HG02610 (cell line): ENCODE results near the gene METRN.
"Not testable (repeated sequence)": the region's sequence is repeated elsewhere in the genome, so short reads cannot be mapped to it uniquely, and the experiment has no call there.

Experiments
- ATAC-seq: cut with Tn5 transposase; IDR thresholded peaks from one replicate; pipeline ENCODE4 v1.9.1; 2021; ENCODE audit warnings: mild to moderate bottlenecking, moderate library complexity; ENCODE audit not compliant: unreplicated experiment

METRN gene

DNA sequence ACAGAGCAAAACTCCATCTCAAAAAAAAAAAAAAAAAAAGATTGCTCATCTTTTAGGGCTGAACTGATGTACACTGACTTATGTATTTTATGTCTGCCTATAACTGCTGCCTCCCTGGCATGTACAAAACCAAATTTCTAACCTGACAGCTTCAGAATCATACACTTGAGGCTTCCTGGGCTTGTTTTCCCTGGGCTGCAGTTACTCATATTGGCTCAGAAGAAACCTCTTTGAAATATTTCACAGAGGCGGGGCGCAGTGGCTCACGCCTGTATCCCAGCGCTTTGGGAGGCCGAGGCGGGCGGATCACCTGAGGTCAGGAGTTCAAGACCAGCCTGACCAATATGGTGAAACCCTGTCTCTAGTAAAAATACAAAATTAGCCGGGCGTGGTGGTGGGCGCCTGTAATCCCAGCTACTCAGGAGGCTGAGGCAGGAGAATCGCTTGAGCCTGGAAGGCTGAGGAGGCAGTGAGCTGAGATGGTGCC lies 39.2 kb downstream of the METRN start:
- not testable (repeated sequence) for ATAC-seq

DNA sequence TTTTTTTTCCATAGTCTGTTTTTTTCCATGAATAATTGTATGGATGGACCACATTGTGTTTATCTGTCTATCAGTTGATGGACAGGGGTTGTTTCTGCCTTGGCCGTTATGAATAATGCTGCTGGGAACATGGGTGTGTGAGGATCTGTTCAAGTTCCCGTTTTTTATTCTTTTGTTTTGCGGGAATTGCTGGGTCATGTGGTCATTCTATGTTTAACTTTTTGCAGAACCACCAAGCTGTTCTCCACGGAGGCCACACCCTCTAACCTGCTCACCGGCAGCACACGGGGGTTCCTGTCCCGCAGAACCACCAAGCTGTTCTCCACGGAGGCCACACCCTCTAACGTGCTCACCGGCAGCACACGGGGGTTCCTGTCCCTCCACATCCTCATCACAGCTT lies 39.7 kb downstream of the METRN start:
- ATAC-seq, result no peak

DNA sequence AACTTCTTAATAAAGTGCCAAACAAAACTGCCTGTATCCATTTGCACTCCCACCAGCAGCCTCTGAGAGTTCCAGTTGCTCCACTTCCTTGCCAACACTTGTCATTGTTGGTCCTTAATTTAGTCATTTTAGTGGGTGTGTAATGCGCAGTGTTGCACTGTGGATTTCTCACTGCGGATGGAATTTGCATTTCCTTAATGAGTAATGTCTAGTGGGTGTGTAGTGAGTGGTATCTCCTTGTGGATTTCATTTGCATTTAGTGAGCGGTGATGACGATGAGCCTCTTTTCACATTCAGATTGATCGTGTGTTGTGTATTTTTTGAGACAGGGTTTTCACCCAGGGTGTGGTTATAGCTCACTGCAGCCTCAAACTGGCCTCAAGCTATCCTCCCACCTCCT lies 41.5 kb downstream of the METRN start:
- no peak for ATAC-seq

DNA sequence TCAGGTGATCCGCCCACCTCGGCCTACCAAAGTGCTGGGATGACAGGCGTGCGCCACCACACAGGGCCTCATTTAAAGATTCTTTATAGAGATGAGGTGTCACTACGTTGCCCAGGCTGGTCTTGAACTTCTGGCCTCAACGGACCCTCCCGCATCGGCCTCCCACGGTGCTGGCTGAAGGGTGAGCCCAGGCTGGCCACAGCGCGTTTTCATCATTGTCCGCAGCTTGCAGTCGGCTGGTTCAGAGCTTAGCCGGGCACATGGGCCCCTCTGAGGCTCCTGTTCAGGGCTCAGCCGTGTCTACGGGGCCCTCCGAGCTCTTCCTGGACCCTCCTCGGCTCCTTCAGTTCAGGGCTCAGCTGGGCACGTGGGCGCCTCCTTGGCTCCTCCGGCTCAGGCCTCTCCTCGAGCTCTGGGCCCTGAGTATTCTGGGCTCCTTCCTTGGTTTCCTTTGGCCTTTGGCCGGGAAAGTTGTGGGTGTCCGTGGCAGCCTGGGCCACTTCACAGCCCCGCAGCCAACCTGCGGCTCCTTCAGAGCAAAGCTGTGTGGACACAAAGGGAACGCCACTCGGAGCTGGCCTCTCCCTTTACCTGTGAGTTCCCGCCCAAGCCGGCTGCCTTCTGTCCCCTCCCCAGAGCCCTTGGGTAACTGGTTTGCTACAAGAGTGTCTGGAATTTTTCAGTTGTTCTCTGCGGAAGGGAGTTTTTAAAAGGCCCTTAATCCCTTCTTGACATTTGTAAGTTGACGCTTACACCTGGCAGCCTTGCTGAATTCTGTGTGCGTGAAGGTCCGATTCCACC lies 44.4 kb downstream of the METRN start:
- ATAC-seq, result no peak

DNA sequence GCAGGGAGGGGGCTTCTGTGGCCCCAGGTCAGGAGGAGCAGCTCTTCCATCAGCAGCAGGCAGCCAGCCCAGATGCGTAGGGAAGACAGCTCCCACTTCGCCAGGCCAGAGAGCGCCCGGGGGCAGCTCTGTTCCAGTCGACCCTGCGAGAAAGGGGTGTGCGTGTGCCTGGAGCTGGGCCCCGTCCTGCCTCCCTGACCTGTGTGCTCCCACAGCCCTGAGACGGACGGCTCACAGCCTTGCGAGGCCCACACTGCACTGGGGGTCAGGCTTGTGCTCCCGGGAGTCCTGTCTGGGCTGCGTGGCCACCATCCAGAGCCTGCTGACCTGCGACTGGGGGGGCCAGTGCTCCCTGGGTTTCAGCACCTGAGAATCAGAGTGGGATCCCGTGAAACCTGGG lies 45.1 kb downstream of the METRN start:
- no peak for ATAC-seq

DNA sequence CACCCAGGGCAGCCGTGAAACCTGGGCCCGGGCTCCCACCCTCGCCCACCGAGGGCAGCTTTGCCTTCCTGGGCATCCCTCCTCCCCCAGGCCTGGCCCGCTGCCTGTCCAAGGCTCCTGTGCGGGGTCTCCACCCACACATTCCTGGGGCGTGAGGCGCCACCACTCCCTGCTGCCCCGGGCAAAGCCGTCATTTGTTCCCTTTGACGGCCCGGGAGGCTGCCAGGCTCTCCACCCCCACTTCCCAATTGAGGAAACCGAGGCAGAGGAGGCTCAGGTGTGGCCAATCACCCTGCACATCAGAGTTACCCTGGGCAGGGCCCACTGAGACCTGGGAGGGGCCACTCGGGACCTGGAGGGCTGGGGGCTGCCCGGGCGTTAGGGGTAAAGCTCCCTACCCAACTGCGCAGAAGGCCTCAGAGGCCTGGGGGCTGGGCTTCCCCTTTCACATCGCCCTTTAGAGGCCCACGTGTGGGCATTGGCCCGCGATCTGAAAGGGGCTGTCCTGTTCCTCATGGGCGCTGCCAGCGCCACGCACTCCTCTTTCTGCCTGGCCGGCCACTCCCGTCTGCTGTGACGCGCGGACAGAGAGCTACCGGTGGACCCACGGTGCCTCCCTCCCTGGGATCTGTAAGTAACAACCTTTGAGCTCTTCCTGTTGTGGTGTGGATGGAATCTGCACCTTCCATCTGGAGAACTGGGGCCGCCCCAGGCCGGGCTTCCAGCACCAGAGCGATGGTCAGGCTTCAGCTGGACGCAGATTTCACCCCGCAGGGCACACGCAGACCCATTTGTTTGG lies 45.8 kb downstream of the METRN start, which contains the start of gene MSLN:
Gene MSLN (plus strand): TSS at position 190 of the 799 bp plus-strand sequence. CDS start 1,947 bp downstream, outside the sequence.
- ATAC-seq, result no peak

DNA sequence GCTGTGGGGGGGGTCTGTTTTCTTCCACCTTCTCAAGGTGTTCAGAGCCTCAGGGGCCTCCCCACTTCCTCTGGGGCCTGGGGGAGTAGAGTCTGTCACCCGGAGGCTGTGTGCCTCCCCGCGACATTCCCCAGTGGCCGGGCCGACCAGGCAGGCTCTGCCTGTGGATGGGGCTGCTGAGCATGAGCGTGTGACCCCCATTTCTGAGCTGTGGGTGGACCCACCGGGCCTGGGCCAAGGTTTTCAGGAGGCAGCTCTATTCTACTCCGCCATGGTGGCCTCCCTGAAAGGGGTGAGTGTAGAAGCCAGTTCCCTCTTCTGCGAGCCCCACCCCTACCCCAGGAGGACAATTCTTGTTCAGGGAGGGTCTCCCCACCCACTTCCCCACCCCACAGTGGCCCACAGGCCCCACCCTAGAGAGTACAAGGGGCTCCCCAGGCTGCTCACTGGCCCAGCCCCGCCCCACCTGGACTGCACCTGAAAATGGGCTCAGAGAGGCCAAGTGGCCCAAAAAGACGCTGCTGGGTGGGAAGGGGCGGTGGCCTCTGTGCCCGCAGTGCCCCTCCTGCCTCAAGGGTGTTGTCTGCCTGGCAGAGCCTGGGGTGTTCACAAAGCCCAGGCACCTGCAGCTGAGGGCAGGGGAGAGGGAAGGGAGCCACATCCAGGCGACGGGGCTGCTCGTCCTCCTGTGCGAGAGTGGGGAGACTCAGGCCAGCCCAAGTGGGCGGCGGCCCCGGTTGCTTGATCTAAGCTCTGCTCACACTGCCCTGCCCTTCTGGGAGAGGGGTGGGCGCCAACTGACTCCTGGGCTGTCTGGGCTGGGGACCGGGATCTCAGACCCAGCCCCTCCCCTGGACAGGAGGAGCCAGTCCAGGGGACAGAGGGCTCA lies 47.0 kb downstream of the METRN start:
- no peak for ATAC-seq

DNA sequence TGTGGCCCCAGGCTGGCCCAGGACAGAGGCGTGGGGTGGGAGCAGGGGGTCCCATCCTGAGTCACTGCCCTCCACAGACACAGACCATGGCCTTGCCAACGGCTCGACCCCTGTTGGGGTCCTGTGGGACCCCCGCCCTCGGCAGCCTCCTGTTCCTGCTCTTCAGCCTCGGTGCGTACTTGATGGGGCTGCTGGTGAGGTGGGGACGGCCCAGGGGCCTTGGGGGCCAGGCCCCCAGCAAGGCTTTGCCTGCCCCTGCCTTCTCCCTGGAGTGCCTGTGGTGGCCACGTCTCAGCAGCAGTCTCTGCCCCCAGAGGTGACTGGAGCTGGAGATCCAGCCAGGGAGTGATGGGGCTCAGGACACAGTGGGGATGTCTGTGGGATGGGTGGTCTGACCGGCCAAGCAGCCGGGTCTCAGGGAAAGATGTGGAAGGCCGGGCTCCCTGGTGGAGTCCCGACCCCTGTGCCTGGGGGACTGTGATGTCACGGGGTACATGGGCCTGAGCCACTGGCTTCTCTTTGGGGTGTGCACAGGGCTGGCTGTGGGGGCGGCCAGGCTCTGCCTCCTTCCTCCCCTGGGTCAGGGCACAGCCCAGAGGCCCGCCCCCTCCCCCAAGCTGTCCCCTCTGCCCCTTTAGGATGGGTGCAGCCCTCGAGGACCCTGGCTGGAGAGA lies 47.8 kb downstream of the METRN start:
- ATAC-seq, result no peak

DNA sequence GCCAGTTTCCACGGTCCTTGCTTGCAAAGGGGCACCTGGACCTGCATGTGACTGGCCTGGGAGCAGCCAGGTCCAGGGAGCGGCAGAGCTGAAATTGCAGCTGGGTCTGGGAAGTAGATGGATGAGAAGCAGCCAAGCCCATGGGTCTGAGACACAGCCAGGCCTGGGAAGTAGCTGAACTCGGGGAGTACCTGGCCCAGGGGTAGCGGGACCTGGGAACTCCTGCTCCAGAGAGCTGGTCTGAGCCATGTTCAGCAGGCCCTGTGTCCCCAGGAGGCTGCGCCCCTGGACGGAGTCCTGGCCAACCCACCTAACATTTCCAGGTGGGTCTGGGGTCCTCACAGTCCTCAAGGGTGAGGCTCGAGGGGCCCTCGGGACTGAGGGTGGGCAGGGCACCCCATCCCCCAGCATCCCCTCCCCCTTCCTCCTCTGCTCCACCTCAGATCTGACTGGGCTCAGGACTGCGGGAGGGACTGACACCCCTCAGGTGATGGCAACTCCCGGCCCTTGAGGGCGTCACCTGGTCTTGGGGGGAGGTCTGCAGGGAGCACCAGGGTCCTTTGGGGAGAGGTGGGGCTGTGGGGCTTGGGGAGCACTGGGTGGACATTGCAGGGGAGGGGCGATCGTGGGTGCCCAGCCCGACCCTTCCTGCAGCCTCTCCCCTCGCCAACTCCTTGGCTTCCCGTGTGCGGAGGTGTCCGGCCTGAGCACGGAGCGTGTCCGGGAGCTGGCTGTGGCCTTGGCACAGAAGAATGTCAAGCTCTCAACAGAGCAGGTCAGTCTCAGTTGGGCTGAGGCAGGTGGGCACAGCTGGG lies 48.7 kb downstream of the METRN start:
- ATAC-seq, result no peak

DNA sequence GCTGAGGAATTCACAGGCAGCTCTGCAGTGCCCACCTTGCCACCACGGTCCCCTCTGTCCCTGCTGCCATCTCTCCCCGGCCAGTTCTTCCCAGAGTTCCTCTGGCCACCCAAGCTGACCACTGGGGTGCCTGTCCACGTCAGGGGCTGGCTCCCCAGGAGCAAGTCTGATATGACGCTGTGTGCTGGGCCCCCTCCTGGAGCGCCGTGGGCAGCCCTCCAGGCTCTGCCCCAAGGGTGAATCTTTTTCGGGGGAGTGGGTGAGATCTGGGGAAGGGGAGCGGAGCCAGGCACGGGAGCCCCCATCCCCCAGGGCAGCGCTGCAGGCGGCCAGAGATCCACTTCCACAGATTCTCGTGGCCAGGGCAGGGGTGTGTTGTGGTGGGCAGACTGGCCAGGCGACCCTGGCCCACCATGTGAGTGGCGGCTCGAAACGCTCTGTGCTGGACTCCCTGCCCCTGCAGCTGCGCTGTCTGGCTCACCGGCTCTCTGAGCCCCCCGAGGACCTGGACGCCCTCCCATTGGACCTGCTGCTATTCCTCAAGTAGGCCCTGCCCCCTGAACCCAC lies 49.3 kb downstream of the METRN start:
- no peak for ATAC-seq

DNA sequence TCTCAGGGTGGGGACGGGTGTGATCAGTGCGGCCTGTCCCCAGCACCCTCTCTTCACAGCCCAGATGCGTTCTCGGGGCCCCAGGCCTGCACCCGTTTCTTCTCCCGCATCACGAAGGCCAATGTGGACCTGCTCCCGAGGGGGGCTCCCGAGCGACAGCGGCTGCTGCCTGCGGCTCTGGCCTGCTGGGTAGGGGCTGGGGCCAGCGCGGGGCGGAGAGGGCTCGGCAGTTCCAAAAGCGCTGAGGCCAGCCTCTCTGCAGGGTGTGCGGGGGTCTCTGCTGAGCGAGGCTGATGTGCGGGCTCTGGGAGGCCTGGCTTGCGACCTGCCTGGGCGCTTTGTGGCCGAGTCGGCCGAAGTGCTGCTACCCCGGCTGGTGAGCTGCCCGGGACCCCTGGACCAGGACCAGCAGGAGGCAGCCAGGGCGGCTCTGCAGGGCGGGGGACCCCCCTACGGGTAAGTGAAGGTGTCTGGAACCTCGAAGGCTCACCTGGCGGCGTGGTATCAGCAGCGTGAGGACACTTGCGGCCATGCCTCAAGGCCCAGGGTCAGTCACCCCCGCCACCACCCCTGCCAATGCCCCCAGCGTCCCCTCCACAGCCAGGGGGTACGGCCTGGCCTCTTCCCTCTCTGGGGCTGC lies 50.0 kb downstream of the METRN start:
- ATAC-seq, result no peak

DNA sequence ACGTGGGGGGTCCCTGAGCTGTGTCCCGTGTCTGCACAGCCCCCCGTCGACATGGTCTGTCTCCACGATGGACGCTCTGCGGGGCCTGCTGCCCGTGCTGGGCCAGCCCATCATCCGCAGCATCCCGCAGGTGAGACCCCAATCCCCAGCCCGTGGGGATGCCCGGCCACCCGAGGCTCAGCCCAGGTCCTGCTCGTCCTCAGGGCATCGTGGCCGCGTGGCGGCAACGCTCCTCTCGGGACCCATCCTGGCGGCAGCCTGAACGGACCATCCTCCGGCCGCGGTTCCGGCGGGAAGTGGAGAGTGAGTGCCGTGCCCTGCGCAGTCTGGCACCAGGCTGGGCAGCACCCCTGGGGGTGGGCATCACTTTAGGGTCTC lies 50.6 kb downstream of the METRN start:
- no peak for ATAC-seq

DNA sequence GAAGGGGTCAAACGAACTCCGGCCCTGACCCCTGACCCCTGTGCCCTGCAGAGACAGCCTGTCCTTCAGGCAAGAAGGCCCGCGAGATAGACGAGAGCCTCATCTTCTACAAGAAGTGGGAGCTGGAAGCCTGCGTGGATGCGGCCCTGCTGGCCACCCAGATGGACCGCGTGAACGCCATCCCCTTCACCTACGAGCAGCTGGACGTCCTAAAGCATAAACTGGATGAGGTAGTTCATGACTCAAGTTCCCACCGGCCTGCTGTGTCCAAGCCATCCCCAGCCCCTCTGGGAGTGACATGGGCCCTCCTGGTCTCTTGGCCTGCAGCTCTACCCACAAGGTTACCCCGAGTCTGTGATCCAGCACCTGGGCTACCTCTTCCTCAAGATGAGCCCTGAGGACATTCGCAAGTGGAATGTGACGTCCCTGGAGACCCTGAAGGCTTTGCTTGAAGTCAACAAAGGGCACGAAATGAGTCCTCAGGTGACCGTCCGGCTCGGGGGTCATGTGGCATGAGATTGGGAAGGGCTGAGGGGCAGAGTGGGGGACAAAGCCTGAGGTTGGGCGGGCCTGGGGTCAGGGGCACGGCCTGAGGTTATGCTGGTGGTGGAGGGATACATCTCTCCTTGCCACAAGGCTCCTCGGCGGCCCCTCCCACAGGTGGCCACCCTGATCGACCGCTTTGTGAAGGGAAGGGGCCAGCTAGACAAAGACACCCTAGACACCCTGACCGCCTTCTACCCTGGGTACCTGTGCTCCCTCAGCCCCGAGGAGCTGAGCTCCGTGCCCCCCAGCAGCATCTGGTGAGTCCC lies 51.3 kb downstream of the METRN start:
- ATAC-seq, result no peak

DNA sequence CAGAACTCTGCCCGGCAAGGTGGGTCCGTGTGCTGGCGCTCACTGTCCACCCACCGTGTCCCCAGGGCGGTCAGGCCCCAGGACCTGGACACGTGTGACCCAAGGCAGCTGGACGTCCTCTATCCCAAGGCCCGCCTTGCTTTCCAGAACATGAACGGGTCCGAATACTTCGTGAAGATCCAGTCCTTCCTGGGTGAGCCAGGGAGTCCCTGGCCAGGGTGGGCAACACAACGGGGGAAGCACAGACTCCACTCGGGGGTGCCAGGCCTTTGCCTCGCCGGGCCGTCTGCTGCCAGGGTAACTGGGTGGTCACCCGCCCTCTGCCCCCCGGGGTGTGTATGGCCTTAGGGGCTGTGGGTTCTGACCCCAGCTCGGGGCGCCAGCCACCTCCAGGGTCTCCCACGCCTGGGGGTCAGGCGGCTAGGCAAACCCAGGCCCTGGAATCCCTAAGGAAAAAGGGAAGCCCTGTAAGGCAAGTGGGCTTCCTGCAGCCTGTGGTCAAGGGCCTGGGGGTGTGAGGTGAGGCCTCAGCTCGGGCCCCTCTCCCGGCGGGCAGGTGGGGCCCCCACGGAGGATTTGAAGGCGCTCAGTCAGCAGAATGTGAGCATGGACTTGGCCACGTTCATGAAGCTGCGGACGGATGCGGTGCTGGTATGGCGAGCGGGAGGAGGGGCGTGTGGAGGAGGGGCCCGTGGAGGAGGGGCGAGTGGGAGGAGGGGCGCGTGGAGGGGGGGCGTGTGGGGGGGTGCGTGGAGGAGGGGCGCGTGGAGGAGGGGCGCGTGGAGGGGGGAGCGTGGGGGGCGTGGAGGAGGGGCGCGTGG lies 52.1 kb downstream of the METRN start:
- no peak for ATAC-seq

DNA sequence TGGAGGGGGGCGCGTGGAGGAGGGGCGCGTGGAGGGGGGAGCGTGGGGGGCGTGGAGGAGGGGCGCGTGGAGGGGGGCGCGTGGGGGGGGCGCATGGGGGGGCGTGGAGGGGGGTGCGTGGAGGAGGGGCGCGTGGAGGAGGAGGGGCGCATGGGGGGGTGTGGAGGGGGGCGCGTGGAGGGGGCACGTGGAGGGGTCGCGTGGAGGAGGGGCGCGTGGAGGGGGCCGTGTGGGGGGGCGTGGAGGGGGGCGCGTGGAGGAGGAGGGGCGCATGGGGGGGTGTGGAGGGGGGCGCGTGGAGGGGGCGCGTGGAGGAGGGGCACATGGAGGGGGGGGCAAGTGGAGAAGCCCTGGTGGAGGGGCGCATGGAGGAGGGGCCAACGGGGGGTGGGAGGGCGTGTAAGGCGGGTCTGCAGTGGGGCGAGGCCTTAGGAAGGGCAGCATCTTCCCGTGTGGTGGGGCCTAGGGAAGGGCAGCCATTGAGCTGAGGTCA lies 52.9 kb downstream of the METRN start:
- ATAC-seq, result no peak

DNA sequence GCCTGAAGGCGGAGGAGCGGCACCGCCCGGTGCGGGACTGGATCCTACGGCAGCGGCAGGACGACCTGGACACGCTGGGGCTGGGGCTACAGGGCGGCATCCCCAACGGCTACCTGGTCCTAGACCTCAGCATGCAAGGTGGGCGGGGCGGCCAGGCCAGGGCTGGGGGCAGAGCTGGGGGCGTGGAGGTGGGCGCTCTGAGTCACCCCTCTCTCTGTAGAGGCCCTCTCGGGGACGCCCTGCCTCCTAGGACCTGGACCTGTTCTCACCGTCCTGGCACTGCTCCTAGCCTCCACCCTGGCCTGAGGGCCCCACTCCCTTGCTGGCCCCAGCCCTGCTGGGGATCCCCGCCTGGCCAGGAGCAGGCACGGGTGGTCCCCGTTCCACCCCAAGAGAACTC lies 53.5 kb downstream of the METRN start:
- no peak for ATAC-seq
